ENCODE data around the gene ENOSF1.
"Not testable (repeated sequence)": the region's sequence is repeated elsewhere in the genome, so short reads cannot be mapped to it uniquely, and the experiment has no call there.

The ENOSF1 gene

GRCh38 chr18:703213-703967, 9.0 kb downstream of the ENOSF1 start:
- no peak for DNase-seq

- no peak for DNase-seq
Observed at GRCh38 chr18:697800-698199, 14.6 kb downstream of the ENOSF1 start.

- DNase-seq, result no peak
Observed at GRCh38 chr18:697012-697411, 15.4 kb downstream of the ENOSF1 start.

- DNase-seq, result no peak
Observed at GRCh38 chr18:693466-694187, 18.8 kb downstream of the ENOSF1 start.

GRCh38 chr18:692824-693223, 19.6 kb downstream of the ENOSF1 start:
- DNase-seq, result no peak

- DNase-seq, result no peak
Observed at GRCh38 chr18:688323-688722, 24.1 kb downstream of the ENOSF1 start.

- no peak for DNase-seq
Observed at GRCh38 chr18:686339-687111, 25.9 kb downstream of the ENOSF1 start.

GRCh38 chr18:685438-685837, 27.0 kb downstream of the ENOSF1 start:
- no peak for DNase-seq

GRCh38 chr18:683531-683930, 28.9 kb downstream of the ENOSF1 start:
- DNase-seq, result no peak

- DNase-seq, result no peak
Observed at GRCh38 chr18:682833-683232, 29.6 kb downstream of the ENOSF1 start.

- DNase-seq, result not testable (repeated sequence)
Observed at GRCh38 chr18:682416-682815, 30.0 kb downstream of the ENOSF1 start.

GRCh38 chr18:681985-682384, 30.4 kb downstream of the ENOSF1 start:
- DNase-seq, result peak; percentile 57

- no peak for DNase-seq
Observed at GRCh38 chr18:680392-680791, 32.0 kb downstream of the ENOSF1 start.

- DNase-seq, result no peak
Observed at GRCh38 chr18:679516-679915, 32.9 kb downstream of the ENOSF1 start.

- no peak for DNase-seq
Observed at GRCh38 chr18:678482-679182, 33.8 kb downstream of the ENOSF1 start.

- no peak for DNase-seq
Observed at GRCh38 chr18:677951-678381, 34.5 kb downstream of the ENOSF1 start.

GRCh38 chr18:677145-677544, 35.3 kb downstream of the ENOSF1 start:
- no peak for DNase-seq

- DNase-seq, result no peak
Observed at GRCh38 chr18:676736-677135, 35.7 kb downstream of the ENOSF1 start.

GRCh38 chr18:676069-676468, 36.4 kb downstream of the ENOSF1 start:
- DNase-seq, result no peak

GRCh38 chr18:675307-675706, 37.1 kb downstream of the ENOSF1 start:
- DNase-seq, result no peak

- DNase-seq, result no peak
Observed at GRCh38 chr18:673769-674168, 38.7 kb downstream of the ENOSF1 start.

GRCh38 chr18:673317-673716, 39.1 kb downstream of the ENOSF1 start:
- no peak for DNase-seq

GRCh38 chr18:671405-671804, 41.0 kb downstream of the ENOSF1 start:
- no peak for DNase-seq

All from stimulated activated CD4-positive, alpha-beta T cell treated with anti-CD3 and anti-CD28 coated beads, Interleukin-15, amount 100 ng/mL, for 24 hours (primary cell).